Activated CD8-positive, alpha-beta memory T cell treated with anti-CD3 and anti-CD28 coated beads for 48 hours (primary cell): ENCODE measurements around the gene C20orf173.
"Not testable (repeated sequence)": the region's sequence is repeated elsewhere in the genome, so short reads cannot be mapped to it uniquely, and the experiment has no call there.

ENCODE experiments used
- DNase-seq, 3 experiments: peaks; one replicate each; pipeline ENCODE4 v3.0.0-alpha.2; 2020; ENCODE audit warnings: low read depth in 2 of 3, low spot score in 2 of 3

C20orf173 gene, protein sequence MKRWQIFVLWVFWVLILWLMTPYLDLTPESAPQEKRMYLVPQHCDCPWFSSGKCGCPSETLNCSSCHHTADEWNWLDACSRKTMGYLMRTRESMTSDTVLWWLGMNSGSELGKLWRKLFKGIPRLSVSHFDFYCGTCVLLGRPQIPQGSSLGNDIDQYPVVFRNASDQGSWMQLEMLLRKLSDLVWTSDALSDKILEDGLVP

DNA sequence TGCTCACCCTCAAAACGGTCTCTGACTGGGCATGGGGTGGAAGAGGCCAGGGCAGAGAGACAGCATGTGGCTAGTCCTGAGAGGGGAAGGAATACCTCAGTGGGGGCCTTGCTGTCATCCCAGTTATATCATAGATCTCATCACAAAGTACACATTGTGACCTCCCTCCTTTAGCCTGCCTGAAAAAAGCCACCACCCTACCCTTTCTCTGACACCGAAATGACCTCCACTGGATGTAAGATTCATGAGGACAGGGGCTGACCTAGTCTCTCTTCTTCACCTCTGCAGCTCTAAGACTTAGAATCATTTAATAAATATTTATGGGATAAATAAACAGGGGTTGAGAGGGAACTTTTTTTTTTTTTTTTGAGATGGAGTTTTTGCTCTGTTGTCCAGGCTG is at the start of gene C20orf173:
C20orf173 (minus strand) TSS at position 101 of the 400 bp plus-strand sequence. CDS start 279 bp downstream, outside the sequence.
- DNase-seq = no peak

- no peak for DNase-seq
Observed at GRCh38 chr20:35579196-35579595, 49.7 kb upstream of the C20orf173 start.

- no peak for DNase-seq
Observed at GRCh38 chr20:35578469-35578868, 49.0 kb upstream of the C20orf173 start.

- DNase-seq = no peak
Observed at GRCh38 chr20:35576816-35577215, 47.4 kb upstream of the C20orf173 start.

- no peak for DNase-seq
Observed at GRCh38 chr20:35575958-35576357, 46.5 kb upstream of the C20orf173 start.

DNA sequence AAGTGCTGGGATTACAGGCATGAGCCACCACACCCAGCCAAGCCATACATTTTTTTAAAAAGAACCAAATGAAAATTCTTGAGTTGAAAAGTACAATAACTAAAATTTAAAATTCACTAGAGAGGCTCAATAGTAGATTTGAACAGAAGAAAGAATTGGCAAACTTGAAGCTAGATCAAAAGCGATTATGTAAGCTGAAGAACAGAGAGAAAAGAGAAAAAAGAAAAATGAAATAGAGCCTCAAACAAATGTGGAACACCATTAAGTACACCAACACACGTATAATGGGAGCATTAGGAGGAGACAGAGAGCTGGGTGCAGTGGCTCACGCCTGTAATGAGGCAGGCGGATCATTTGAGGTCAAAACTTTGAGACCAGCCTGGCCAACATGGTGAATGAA is 43.4 kb upstream of the C20orf173 start:
- DNase-seq = no peak

- no peak for DNase-seq
Observed at GRCh38 chr20:35571555-35571954, 42.1 kb upstream of the C20orf173 start.

DNA sequence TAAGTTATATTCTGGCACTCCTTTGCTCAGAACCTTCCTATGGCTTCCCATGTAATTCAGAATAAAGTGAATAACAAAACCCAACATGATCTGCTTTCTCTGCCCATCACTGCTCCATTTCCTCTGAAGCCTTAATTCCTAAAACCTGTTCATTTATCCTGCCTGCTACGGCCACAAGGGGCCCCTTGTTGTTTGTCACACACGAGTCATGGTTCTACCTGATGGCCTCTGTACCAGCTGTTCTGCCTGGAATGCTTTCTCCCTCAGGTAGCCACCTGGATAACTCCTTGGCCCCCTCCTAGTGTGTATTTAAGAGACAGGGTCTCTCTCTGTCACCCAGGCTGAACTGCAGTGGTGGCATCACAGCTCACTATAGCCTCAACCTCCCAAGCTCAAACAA is 39.2 kb upstream of the C20orf173 start:
- DNase-seq = no peak

- no peak for DNase-seq
Observed at GRCh38 chr20:35564905-35565304, 35.5 kb upstream of the C20orf173 start.

GRCh38 chr20:35563834-35564233 is 34.4 kb upstream of the C20orf173 start:
- no peak for DNase-seq

- no peak for DNase-seq
Observed at GRCh38 chr20:35562541-35563110, 33.2 kb upstream of the C20orf173 start.

GRCh38 chr20:35561671-35562070 is 32.2 kb upstream of the C20orf173 start:
- DNase-seq = no peak

- DNase-seq = no peak
Observed at GRCh38 chr20:35561268-35561667, 31.8 kb upstream of the C20orf173 start.

- no peak for DNase-seq
Observed at GRCh38 chr20:35560541-35560940, 31.1 kb upstream of the C20orf173 start.

DNA sequence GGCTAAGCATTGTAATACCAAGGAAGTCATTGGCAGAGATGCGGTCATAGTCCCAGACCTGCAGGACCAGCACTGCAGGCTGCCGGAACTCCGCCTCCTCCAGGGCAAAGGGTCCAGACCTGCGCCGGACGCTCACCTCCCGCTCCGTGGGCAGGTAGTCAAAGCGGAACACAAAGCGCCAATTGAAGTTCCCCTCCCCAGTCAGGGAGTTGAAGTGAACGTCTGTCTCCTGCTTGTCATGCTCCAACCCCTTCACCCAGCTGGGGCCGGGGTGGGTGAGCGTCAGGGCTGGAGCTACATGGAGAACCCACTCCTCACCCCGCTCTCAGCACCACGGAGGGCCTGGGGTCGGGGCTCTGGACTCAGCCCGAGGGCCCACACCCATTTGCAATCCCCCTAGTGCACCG is 30.7 kb upstream of the C20orf173 start:
- no peak for DNase-seq

DNA sequence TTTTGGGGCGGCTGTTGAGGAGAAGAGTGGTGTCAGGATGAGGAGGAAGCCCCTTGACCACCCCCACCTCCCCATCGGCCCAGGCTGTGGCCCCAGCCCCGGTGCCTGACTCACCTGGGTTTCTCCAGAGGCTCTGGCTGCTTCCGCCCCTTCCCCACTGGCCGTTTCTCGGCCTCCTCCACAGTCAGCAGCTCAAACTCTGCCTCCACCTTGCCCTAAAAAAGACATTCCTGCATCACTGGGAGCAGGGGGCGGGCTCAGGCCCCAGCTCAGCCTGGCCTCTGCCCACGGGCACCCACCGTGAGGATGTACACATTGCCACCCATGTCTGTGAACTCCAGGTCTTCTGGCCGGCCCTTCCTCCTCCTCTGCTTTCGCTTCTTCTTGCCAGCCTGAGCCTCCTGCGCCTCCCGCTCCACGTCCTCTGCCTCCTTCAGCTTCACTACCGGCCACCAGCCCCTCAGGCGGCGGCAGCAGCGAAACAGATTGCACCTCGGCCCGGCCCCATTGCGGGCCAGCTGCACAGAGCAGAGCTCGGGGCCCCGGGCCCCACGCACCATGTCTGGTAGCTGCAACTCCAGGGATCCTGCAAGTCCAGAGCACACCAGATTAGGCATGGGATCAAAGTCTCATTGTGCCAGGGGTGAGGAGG is 29.7 kb upstream of the C20orf173 start:
- DNase-seq = no peak

DNA sequence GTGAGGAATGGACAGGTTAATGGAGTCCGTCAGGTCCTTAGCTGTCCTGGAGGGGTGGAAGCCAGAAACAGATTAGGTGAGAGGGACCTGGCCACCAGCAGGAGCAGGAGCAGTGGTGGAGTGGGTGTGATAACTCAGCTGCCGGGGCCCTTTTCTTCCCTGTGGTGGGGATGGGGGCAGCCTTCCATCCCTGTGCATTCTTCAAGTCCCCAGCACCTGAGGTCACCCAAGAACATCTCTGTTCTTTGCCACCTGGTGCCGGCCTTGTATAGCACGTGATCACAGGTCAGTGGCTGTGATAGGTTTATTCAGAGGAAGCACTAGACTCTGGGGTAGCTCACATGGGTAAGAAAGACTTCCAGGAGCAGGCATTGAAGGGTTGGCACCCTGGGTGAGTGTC is 29.0 kb upstream of the C20orf173 start:
- no peak for DNase-seq

DNA sequence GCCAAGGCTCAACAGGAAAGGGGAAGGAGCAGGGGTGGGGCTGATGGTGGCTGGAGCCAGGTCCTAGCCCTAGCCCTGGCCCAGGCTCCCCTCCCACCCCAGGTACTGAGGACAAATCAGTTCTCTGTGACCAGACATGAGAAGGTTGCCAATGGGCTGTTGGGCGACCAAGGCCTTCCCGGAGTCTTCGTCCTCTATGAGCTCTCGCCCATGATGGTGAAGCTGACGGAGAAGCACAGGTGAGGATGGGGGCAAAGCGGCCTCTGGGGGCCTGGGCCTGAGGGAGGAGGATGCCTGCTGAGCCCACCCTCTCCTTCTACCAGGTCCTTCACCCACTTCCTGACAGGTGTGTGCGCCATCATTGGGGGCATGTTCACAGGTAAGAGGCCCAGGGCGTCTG is 27.4 kb upstream of the C20orf173 start:
- DNase-seq = no peak

DNA sequence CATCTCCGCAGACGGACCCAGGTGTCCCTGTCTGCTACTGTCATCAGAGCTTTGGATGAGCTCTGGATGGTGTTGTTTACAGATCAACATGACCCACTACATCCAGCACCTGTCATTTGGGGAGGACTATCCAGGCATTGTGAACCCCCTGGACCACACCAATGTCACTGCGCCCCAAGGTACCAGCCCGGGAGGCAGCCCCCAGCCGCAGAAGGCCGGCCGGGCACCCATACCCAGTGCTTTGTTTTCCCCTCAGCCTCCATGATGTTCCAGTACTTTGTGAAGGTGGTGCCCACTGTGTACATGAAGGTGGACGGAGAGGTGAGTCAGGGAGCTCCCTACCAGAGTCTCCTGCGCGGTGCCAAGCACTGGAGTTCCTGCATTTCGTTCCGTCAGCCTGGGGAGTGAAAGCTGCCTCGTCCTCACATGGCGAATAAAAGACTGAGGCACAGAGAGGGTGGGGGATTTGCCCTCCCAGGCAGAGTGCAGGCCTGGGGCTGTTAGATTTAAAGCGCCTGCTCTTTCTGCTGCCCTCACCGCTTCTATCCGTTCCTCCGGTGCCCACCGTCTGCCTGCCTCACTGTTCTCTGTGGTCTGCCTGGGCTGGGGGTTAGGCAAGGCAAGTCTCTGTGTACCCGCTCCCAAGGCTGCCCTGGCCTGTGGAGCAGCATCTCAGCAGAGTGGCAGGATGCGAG is 26.6 kb upstream of the C20orf173 start:
- no peak for DNase-seq

DNA sequence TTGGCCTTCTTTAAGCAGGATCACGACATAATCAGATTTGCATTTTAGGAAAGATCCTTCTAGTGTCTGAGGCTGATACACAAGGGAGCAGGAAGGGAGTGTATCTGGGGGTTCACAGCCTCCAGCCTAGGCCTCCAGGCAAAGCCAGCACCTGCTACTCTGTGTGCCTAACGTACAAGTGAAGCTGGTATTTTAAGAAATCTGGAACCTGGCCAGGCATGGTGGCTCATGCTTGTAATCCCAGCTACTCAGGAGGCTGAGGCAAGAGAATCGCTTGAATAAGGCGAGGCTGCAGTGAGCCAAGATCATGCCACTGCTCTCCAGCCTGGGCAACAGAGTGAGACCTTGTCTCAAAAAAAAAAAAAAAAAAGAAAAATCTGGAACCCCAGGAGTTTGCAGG is 26.0 kb upstream of the C20orf173 start:
- DNase-seq = not testable (repeated sequence)

GRCh38 chr20:35552914-35553313 is 23.5 kb upstream of the C20orf173 start:
- no peak for DNase-seq

GRCh38 chr20:35551503-35551902 is 22.1 kb upstream of the C20orf173 start:
- DNase-seq = no peak
